SK-N-SH (cell line): Measurements from ENCODE around the gene BTBD10. TPM values are rescaled to one million over a fixed set of nuclear protein-coding genes. Genes with fewer than 3 reads are reported as not detected.

ENCODE experiments used
- CTCF ChIA-PET: fragments of 300-600, 350-600 bp; formaldehyde crosslinking; extraction: SDS; loops from one replicate; lab custom pipeline; 2021; lab: Yijun Ruan, JAX
- POLR2A ChIA-PET: fragments of 350-600 bp; sonication (Branson Sonifier 250); formaldehyde crosslinking; extraction: SDS; loops from one replicate; lab custom pipeline; 2020; ENCODE audit warnings: antibody characterized with exemption, inconsistent platforms; lab: Yijun Ruan, JAX
- DNase-seq: peaks from one replicate; pipeline ENCODE4 v3.0.0; 2012
- H2AFZ ChIP-seq: fragments of 200-600 bp; sonication (generic); 2 replicates; pipeline ENCODE4 v1.8.1; 2016; ENCODE audit warnings: antibody characterized with exemption, mild to moderate bottlenecking, low read depth
- H3F3A ChIP-seq: fragments of 200-600 bp; sonication (generic); replicated peaks from 2 replicates; pipeline ENCODE3; 2016; ENCODE audit warnings: antibody characterized with exemption, mild to moderate bottlenecking; ENCODE audit not compliant: insufficient read depth
- H3K27ac ChIP-seq, 2 experiments: fragments of 200-500 bp in 1 of 2; fragments of 200-600 bp in 1 of 2; sonication (Bioruptor generic) in 1 of 2; sonication (generic), shearing (Covaris generic) in 1 of 2; 2 replicates each; pipeline versions ENCODE4 v1.5.1 to v1.6.1; 2014 to 2016; ENCODE audit warnings: low read depth in 2 of 2, inconsistent platforms in 1 of 2, low read length in 1 of 2, mild to moderate bottlenecking in 1 of 2, mixed read lengths in 1 of 2
- H3K27me3 ChIP-seq: fragments of 200-600 bp; sonication (generic), shearing (Covaris generic); 2 replicates; pipeline ENCODE4 v1.6.1; 2016; ENCODE audit warnings: mixed run types; ENCODE audit not compliant: insufficient read depth
- H3K36me3 ChIP-seq, 2 experiments: fragments of 200-500 bp in 1 of 2; fragments of 200-600 bp in 1 of 2; sonication (Bioruptor generic) in 1 of 2; sonication (generic) in 1 of 2; replicated peaks in 1 of 2; 2 replicates each; pipeline versions ENCODE3 to v1.5.1; 2014 to 2016; ENCODE audit warnings: low read length in 1 of 2, mild to moderate bottlenecking in 1 of 2; ENCODE audit not compliant: insufficient read depth in 2 of 2, control insufficient read depth in 1 of 2
- H3K4me1 ChIP-seq, 2 experiments: fragments of 200-500 bp in 1 of 2; fragments of 200-600 bp in 1 of 2; sonication (Bioruptor generic) in 1 of 2; sonication (generic), shearing (Covaris generic) in 1 of 2; 2 replicates each; pipeline versions ENCODE4 v1.5.1 to v1.6.1; 2014 to 2016; ENCODE audit warnings: low read depth in 1 of 2, low read length in 1 of 2, mixed run types in 1 of 2; ENCODE audit not compliant: insufficient read depth in 2 of 2, control insufficient read depth in 1 of 2
- H3K4me2 ChIP-seq: fragments of 200-600 bp; sonication (generic), shearing (Covaris generic); 2 replicates; pipeline ENCODE4 v1.6.1; 2017; ENCODE audit warnings: mixed run types
- H3K4me3 ChIP-seq, 2 experiments: fragments of 200-500 bp in 1 of 2; fragments of 200-600 bp in 1 of 2; sonication (Bioruptor generic) in 1 of 2; sonication (generic), shearing (Covaris generic) in 1 of 2; 2 replicates each; pipeline versions ENCODE4 v1.5.1 to v1.8.1; 2014 to 2016; ENCODE audit warnings: low read depth in 2 of 2, inconsistent platforms in 1 of 2, low read length in 1 of 2, mild to moderate bottlenecking in 1 of 2, mixed read lengths in 1 of 2, moderate library complexity in 1 of 2
- H3K79me2 ChIP-seq: fragments of 200-600 bp; sonication (generic); 2 replicates; pipeline ENCODE4 v1.8.1; 2017; ENCODE audit warnings: mild to moderate bottlenecking; ENCODE audit not compliant: insufficient read depth
- H3K9ac ChIP-seq: fragments of 200-600 bp; sonication (generic); 2 replicates; pipeline ENCODE4 v1.6.1; 2017; ENCODE audit warnings: mixed run types
- H3K9me2 ChIP-seq: fragments of 200-600 bp; sonication (generic); 2 replicates; pipeline ENCODE4 v1.6.1; 2017; ENCODE audit warnings: mixed run types
- H3K9me3 ChIP-seq: fragments of 200-600 bp; sonication (generic); 2 replicates; pipeline ENCODE4 v1.6.1; 2017; ENCODE audit warnings: mixed run types, mild to moderate bottlenecking, moderate library complexity
- H4K20me1 ChIP-seq: fragments of 200-600 bp; sonication (generic); 2 replicates; pipeline ENCODE4 v1.6.1; 2017; ENCODE audit warnings: mild to moderate bottlenecking, mixed run types; ENCODE audit not compliant: insufficient read depth
- ELF1 ChIP-seq: IDR thresholded peaks from 2 replicates; pipeline ENCODE4 v1.4.0; 2012
- EP300 ChIP-seq, 2 experiments: IDR thresholded peaks; 2 replicates each; pipeline versions ENCODE4 v1.4.0 to v1.6.1; 2012; ENCODE audit warnings: borderline replicate concordance in 1 of 2, low read depth in 1 of 2, low read length in 1 of 2
- FOSL2 ChIP-seq: IDR thresholded peaks from 2 replicates; pipeline ENCODE4 v1.4.0; 2012; ENCODE audit warnings: low read depth, mild to moderate bottlenecking, moderate library complexity, borderline replicate concordance
- FOXJ3 ChIP-seq: sonication (generic); formaldehyde crosslinking; IDR thresholded peaks from 2 replicates; pipeline ENCODE4 v1.5.1; 2020; ENCODE audit warnings: mild to moderate bottlenecking, missing genetic modification reagents
- FOXM1 ChIP-seq: IDR thresholded peaks from 2 replicates; pipeline ENCODE4 v1.4.0; 2012; ENCODE audit warnings: low read depth, mild to moderate bottlenecking
- GATA2 ChIP-seq: sonication (generic); formaldehyde crosslinking; IDR thresholded peaks from 2 replicates; pipeline ENCODE4 v1.5.0; 2020; ENCODE audit warnings: mild to moderate bottlenecking, missing genetic modification reagents
- JUND ChIP-seq: IDR thresholded peaks from 2 replicates; pipeline ENCODE4 v1.4.0; 2012
- MXI1 ChIP-seq: IDR thresholded peaks from 2 replicates; pipeline ENCODE4 v1.6.1; 2012; ENCODE audit warnings: mild to moderate bottlenecking, low read depth, low read length, improper control_type of control experiment
- NFIC ChIP-seq: IDR thresholded peaks from 2 replicates; pipeline ENCODE4 v1.4.0; 2012; ENCODE audit warnings: borderline replicate concordance
- NRF1 ChIP-seq: IDR thresholded peaks from 2 replicates; pipeline ENCODE4 v1.6.1; 2012; ENCODE audit warnings: low read depth, mild to moderate bottlenecking, low read length
- RAD21 ChIP-seq: IDR thresholded peaks from 2 replicates; pipeline ENCODE4 v1.6.1; 2012; ENCODE audit warnings: mild to moderate bottlenecking, low read length
- RFX5 ChIP-seq: IDR thresholded peaks from 2 replicates; pipeline ENCODE4 v1.6.1; 2012; ENCODE audit warnings: mild to moderate bottlenecking, improper control_type of control experiment, low read length
- SMC3 ChIP-seq: IDR thresholded peaks from 2 replicates; pipeline ENCODE4 v1.6.1; 2012; ENCODE audit warnings: low read depth, low read length, improper control_type of control experiment
- TAF1 ChIP-seq: IDR thresholded peaks from 2 replicates; pipeline ENCODE4 v1.6.1; 2012; ENCODE audit warnings: low read depth, mild to moderate bottlenecking, low read length, moderate library complexity, borderline replicate concordance
- YY1 ChIP-seq: IDR thresholded peaks from 2 replicates; pipeline ENCODE4 v1.4.0; 2012; ENCODE audit warnings: low read depth, mild to moderate bottlenecking
- WGBS: methylation state at CpG from one replicate; pipeline ENCODE4 v1.1.6; 2017; ENCODE audit warnings: low lambda C conversion rate; 5-methylcytosine and 5-hydroxymethylcytosine counted together
- polyA plus RNA-seq, 3 experiments: library from polyadenylated mRNA; depleted of rRNA; stranded (reverse); fragments of >200 nt; gene quantifications; 2 replicates each; pipeline ENCODE4 v1.2.3, GENCODE V29; 2012
- TF ChIP-seq, protein P1 (sequence below): fragments of 200-600 bp; sonication (generic); IDR thresholded peaks from 2 replicates; pipeline ENCODE4 v1.6.1; 2017; ENCODE audit warnings: antibody characterized with exemption, mild to moderate bottlenecking, moderate library complexity
- TF ChIP-seq, protein P2 (sequence below): IDR thresholded peaks from 2 replicates; pipeline ENCODE4 v1.4.0; 2012; ENCODE audit warnings: low read depth, borderline replicate concordance
- TF ChIP-seq, protein P3 (sequence below): IDR thresholded peaks from 2 replicates; pipeline ENCODE4 v1.4.0; 2012; ENCODE audit warnings: low read depth
- TF ChIP-seq, protein P4 (sequence below): IDR thresholded peaks from 2 replicates; pipeline ENCODE4; 2012
- TF ChIP-seq, protein P5 (sequence below): fragments of 150-350 bp; IDR thresholded peaks from 2 replicates; pipeline ENCODE4 v1.6.1; 2016; ENCODE audit warnings: mild to moderate bottlenecking, low read depth, low read length
- TF ChIP-seq, protein P6 (sequence below): fragments of 150-350 bp; IDR thresholded peaks from 2 replicates; pipeline ENCODE4 v1.6.1; 2017; ENCODE audit warnings: antibody characterized with exemption, low read length, low read depth, borderline replicate concordance

BTBD10 gene
- polyA plus RNA-seq, 1 of the 3 experiments (the other 2 are of a cell fraction) = 23.0 TPM

DNA sequence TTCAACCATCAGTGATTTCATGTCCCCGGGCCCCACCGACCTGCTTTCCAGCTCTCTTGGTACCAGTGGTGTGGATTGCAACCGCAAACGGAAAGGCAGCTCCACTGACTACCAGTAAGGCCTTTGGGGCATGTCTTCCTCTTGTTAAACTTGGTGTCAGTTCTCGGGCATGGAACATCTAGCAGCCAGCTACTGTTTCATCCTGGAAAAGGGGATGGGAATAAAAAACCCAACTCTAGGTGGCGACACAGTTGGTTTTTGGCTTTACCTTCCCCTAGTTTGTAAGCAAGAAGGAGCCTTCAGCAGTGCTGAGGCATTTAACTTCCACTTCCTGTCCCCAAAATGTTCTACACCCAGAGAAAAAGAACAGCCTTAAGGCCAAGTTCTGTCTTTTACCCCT, 108.7 kb downstream of the BTBD10 start:
- POLR2A ChIA-PET = no interaction called here
- no peak overlapping the region for H3K27ac ChIP-seq
- no peak overlapping the region for H3K4me3 ChIP-seq
- no peak overlapping the region for H3K9ac ChIP-seq
- H3K9me2 ChIP-seq = no peaks in the 10 kb centered on the region
- peaks cover 8% of the 10 kb centered on the region for H3F3A ChIP-seq
- WGBS = 89% methylated on average over 6 of the region's 6 CpGs
- no peak for DNase-seq
- H3K36me3 ChIP-seq = peaks cover 3 to 16% of the 10 kb centered on the region in 2 experiments
- no peaks in the 10 kb centered on the region; a peak in 1 of 4 replicates for H3K4me1 ChIP-seq
- CTCF ChIA-PET = interaction anchor here (0.9 to 12.9 kb wide), 6 partner anchors 10 to 143 kb away, joined by 3 to 237 read pairs (median 9); no protein-coding TSS in a partner anchor
- H3K9me3 ChIP-seq = no peaks in the 10 kb centered on the region
- H3K27me3 ChIP-seq = no peaks in the 10 kb centered on the region
- H2AFZ ChIP-seq = no peak overlapping the region
- no peaks in the 10 kb centered on the region for H4K20me1 ChIP-seq
- no peak overlapping the region for H3K4me2 ChIP-seq
- TF ChIP-seq MXI1 = no peak
- TF ChIP-seq SMC3 = 0 out of 2 replicates have a peak, but pooled peaks have one; percentile 21
- TF ChIP-seq TAF1 = no peak
- TF ChIP-seq FOSL2 = no peak
- TF ChIP-seq, protein P1, sequence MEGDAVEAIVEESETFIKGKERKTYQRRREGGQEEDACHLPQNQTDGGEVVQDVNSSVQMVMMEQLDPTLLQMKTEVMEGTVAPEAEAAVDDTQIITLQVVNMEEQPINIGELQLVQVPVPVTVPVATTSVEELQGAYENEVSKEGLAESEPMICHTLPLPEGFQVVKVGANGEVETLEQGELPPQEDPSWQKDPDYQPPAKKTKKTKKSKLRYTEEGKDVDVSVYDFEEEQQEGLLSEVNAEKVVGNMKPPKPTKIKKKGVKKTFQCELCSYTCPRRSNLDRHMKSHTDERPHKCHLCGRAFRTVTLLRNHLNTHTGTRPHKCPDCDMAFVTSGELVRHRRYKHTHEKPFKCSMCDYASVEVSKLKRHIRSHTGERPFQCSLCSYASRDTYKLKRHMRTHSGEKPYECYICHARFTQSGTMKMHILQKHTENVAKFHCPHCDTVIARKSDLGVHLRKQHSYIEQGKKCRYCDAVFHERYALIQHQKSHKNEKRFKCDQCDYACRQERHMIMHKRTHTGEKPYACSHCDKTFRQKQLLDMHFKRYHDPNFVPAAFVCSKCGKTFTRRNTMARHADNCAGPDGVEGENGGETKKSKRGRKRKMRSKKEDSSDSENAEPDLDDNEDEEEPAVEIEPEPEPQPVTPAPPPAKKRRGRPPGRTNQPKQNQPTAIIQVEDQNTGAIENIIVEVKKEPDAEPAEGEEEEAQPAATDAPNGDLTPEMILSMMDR = peak; percentile 43; the same call in 1 of the 2 replicates
- TF ChIP-seq NFIC = no peak
- TF ChIP-seq, protein P2, sequence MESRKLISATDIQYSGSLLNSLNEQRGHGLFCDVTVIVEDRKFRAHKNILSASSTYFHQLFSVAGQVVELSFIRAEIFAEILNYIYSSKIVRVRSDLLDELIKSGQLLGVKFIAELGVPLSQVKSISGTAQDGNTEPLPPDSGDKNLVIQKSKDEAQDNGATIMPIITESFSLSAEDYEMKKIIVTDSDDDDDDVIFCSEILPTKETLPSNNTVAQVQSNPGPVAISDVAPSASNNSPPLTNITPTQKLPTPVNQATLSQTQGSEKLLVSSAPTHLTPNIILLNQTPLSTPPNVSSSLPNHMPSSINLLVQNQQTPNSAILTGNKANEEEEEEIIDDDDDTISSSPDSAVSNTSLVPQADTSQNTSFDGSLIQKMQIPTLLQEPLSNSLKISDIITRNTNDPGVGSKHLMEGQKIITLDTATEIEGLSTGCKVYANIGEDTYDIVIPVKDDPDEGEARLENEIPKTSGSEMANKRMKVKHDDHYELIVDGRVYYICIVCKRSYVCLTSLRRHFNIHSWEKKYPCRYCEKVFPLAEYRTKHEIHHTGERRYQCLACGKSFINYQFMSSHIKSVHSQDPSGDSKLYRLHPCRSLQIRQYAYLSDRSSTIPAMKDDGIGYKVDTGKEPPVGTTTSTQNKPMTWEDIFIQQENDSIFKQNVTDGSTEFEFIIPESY = no peak
- TF ChIP-seq NRF1 = no peak
- TF ChIP-seq FOXM1 = no peak
- TF ChIP-seq, protein P3, sequence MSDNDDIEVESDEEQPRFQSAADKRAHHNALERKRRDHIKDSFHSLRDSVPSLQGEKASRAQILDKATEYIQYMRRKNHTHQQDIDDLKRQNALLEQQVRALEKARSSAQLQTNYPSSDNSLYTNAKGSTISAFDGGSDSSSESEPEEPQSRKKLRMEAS = no peak
- TF ChIP-seq RAD21 = peak; percentile 15; the same call in 1 of the 2 replicates
- no peak for TF ChIP-seq JUND
- TF ChIP-seq, protein P4, sequence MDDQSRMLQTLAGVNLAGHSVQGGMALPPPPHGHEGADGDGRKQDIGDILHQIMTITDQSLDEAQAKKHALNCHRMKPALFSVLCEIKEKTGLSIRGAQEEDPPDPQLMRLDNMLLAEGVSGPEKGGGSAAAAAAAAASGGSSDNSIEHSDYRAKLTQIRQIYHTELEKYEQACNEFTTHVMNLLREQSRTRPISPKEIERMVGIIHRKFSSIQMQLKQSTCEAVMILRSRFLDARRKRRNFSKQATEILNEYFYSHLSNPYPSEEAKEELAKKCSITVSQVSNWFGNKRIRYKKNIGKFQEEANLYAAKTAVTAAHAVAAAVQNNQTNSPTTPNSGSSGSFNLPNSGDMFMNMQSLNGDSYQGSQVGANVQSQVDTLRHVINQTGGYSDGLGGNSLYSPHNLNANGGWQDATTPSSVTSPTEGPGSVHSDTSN = no peak
- TF ChIP-seq, protein P5, sequence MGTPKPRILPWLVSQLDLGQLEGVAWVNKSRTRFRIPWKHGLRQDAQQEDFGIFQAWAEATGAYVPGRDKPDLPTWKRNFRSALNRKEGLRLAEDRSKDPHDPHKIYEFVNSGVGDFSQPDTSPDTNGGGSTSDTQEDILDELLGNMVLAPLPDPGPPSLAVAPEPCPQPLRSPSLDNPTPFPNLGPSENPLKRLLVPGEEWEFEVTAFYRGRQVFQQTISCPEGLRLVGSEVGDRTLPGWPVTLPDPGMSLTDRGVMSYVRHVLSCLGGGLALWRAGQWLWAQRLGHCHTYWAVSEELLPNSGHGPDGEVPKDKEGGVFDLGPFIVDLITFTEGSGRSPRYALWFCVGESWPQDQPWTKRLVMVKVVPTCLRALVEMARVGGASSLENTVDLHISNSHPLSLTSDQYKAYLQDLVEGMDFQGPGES = no peak
- TF ChIP-seq FOXJ3 (CRISPR knock-in tag) = no peak
- TF ChIP-seq YY1 = no peak
- no peak for TF ChIP-seq RFX5
- no peak for TF ChIP-seq EP300 (IDR thresholded peaks at IDR 0.05; ENCODE audit: borderline replicate concordance in 1 of 2, low read depth in 1 of 2, low read length in 1 of 2)
- TF ChIP-seq GATA2 (CRISPR knock-in tag) = no peak
- no peak for TF ChIP-seq ELF1
- TF ChIP-seq, protein P6, sequence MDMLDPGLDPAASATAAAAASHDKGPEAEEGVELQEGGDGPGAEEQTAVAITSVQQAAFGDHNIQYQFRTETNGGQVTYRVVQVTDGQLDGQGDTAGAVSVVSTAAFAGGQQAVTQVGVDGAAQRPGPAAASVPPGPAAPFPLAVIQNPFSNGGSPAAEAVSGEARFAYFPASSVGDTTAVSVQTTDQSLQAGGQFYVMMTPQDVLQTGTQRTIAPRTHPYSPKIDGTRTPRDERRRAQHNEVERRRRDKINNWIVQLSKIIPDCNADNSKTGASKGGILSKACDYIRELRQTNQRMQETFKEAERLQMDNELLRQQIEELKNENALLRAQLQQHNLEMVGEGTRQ = no peak
- TF ChIP-seq, all 33 proteins: peak for 3
- no peaks in the 10 kb centered on the region for H3K79me2 ChIP-seq
